Astrocyte (in vitro differentiated cells and primary cell): ENCODE measurements around the gene DLX6. TPM values are rescaled to one million over a fixed set of nuclear protein-coding genes. Genes with fewer than 3 reads are reported as not detected.

Experiments
- DNase-seq: peaks from one replicate; pipeline ENCODE4 v3.0.0-alpha.2; 2010; ENCODE audit warnings: low read depth
- FAIRE-seq: peaks from 2 replicates; lab custom pipeline; 2011; peaks lifted over from hg19 to GRCh38; lab: Jason Lieb, UNC
- H2AFZ ChIP-seq: 2 replicates; pipeline ENCODE4 v1.6.0; 2012; ENCODE audit warnings: low read depth, low read length, inconsistent platforms
- H3K27ac ChIP-seq: 2 replicates; pipeline ENCODE4 v1.5.1; 2011; ENCODE audit warnings: low read depth, low read length, inconsistent platforms
- H3K27me3 ChIP-seq: 2 replicates; pipeline ENCODE4 v1.6.0; 2011; ENCODE audit warnings: low read length, inconsistent platforms; ENCODE audit not compliant: insufficient read depth
- H3K36me3 ChIP-seq: 2 replicates; pipeline ENCODE4 v1.5.1; 2011; ENCODE audit warnings: low read length, inconsistent platforms; ENCODE audit not compliant: insufficient read depth
- H3K4me1 ChIP-seq: 2 replicates; pipeline ENCODE4 v1.5.1; 2011; ENCODE audit warnings: low read length, inconsistent platforms; ENCODE audit not compliant: insufficient read depth
- H3K4me2 ChIP-seq: 2 replicates; pipeline ENCODE4 v1.6.0; 2012; ENCODE audit warnings: low read length, inconsistent platforms
- H3K4me3 ChIP-seq: 2 replicates; pipeline ENCODE4 v1.5.1; 2011; ENCODE audit warnings: low read depth, mild to moderate bottlenecking, low read length, inconsistent platforms; ENCODE audit not compliant: insufficient read depth
- H3K79me2 ChIP-seq: 2 replicates; pipeline ENCODE4 v1.6.0; 2012; ENCODE audit warnings: mild to moderate bottlenecking, low read length, inconsistent platforms; ENCODE audit not compliant: insufficient read depth
- H3K9ac ChIP-seq: 2 replicates; pipeline ENCODE4 v1.6.0; 2012; ENCODE audit warnings: mild to moderate bottlenecking, low read length, inconsistent platforms
- H3K9me3 ChIP-seq: 2 replicates; pipeline ENCODE4 v1.5.1; 2012; ENCODE audit warnings: low read depth, mild to moderate bottlenecking, low read length, inconsistent platforms; ENCODE audit not compliant: insufficient read depth
- H4K20me1 ChIP-seq: 2 replicates; pipeline ENCODE4 v1.6.0; 2012; ENCODE audit warnings: low read length, inconsistent platforms; ENCODE audit not compliant: insufficient read depth
- H3K27ac Mint-ChIP-seq: one replicate; pipeline ENCODE4 v1.8.0; 2021; ENCODE audit warnings: mild to moderate bottlenecking, mixed read lengths; ENCODE audit not compliant: unreplicated experiment
- H3K27me3 Mint-ChIP-seq: one replicate; pipeline ENCODE4 v1.8.0; 2021; ENCODE audit warnings: low read depth, mixed read lengths; ENCODE audit not compliant: unreplicated experiment
- H3K36me3 Mint-ChIP-seq: one replicate; pipeline ENCODE4 v1.8.0; 2021; ENCODE audit warnings: low read depth, mixed read lengths; ENCODE audit not compliant: unreplicated experiment
- H3K4me1 Mint-ChIP-seq: one replicate; pipeline ENCODE4 v1.8.0; 2021; ENCODE audit warnings: low read depth, mixed read lengths; ENCODE audit not compliant: unreplicated experiment
- H3K4me3 Mint-ChIP-seq: one replicate; pipeline ENCODE4 v1.8.0; 2021; ENCODE audit warnings: mild to moderate bottlenecking, moderate library complexity, mixed read lengths; ENCODE audit not compliant: unreplicated experiment
- H3K9me3 Mint-ChIP-seq: one replicate; pipeline ENCODE4 v1.8.0; 2021; ENCODE audit warnings: mild to moderate bottlenecking, mixed read lengths; ENCODE audit not compliant: unreplicated experiment
- EZH2 ChIP-seq: IDR thresholded peaks from 2 replicates; pipeline ENCODE4 v1.6.1; 2012; ENCODE audit warnings: mild to moderate bottlenecking, low read length, inconsistent platforms; ENCODE audit not compliant: insufficient read depth
- total RNA-seq: library from RNA; stranded (reverse); gene quantifications from 2 replicates; pipeline ENCODE4 v1.2.1, GENCODE V29; 2021
- TF ChIP-seq, protein P1 (sequence below): IDR thresholded peaks from 2 replicates; pipeline ENCODE4 v1.5.1; 2011; ENCODE audit warnings: low read depth, mild to moderate bottlenecking, inconsistent platforms, low read length, moderate library complexity; ENCODE audit not compliant: insufficient read depth

The DLX6 gene
- total RNA-seq, 1 donor from 2014 or later, result 0.25 TPM

DNA sequence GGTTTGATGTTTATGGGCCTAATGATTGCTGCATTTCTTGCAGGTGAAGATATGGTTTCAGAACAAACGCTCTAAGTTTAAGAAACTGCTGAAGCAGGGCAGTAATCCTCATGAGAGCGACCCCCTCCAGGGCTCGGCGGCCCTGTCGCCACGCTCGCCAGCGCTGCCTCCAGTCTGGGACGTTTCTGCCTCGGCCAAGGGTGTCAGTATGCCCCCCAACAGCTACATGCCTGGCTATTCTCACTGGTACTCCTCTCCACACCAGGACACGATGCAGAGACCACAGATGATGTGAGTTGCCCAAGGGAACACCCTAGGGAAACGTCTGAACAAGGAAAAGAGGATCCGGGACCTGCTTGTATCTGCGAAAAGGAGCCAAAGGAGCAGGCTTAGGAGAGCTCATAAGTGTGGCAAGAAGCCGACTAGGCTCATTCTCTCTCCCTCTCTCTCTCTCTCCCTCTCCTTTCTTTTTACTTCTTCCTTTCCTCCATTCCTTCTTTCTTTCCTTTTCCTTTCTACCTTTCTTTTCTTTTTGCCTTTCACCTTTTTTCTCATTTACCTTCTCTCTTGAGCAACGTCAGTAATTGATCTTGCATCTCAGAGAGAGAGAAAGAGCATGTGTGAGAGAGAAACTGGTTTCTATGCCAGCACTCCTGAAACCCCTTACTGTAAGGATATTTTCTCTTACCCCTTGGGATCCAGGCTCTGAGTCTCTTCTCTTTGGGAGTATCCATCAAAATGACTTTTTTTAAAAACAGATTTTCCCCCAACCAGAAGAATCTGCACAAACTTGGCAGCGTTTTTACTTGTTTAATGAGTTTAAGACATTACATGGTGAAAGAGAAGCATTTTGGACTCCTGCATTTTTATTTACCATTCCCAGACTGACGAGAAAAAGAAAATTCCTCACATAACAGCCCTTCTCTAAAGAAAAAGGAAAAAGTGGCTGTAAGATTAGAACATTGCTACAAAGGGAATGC is 4.7 kb downstream of the DLX6 start:
- Histone ChIP-seq H3K27ac (no peak overlapping the region), H3K27me3 (peaks cover 86% of the 10 kb centered on the region), H3K9ac (no peak overlapping the region), H3K36me3 (no peaks in the 10 kb centered on the region), H3K4me3 (no peak overlapping the region), H3K9me3 (peaks cover 3% of the 10 kb centered on the region), H2AFZ (no peak overlapping the region), H3K4me1 (no peaks in the 10 kb centered on the region), H3K4me2 (no peak overlapping the region), H4K20me1 (no peaks in the 10 kb centered on the region), H3K79me2 (no peaks in the 10 kb centered on the region)
- no peak overlapping the region for H3K4me3 Mint-ChIP-seq
- H3K36me3 Mint-ChIP-seq, result no peaks in the 10 kb centered on the region
- no peak for TF ChIP-seq EZH2
- TF ChIP-seq, protein P1, sequence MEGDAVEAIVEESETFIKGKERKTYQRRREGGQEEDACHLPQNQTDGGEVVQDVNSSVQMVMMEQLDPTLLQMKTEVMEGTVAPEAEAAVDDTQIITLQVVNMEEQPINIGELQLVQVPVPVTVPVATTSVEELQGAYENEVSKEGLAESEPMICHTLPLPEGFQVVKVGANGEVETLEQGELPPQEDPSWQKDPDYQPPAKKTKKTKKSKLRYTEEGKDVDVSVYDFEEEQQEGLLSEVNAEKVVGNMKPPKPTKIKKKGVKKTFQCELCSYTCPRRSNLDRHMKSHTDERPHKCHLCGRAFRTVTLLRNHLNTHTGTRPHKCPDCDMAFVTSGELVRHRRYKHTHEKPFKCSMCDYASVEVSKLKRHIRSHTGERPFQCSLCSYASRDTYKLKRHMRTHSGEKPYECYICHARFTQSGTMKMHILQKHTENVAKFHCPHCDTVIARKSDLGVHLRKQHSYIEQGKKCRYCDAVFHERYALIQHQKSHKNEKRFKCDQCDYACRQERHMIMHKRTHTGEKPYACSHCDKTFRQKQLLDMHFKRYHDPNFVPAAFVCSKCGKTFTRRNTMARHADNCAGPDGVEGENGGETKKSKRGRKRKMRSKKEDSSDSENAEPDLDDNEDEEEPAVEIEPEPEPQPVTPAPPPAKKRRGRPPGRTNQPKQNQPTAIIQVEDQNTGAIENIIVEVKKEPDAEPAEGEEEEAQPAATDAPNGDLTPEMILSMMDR, result no peak
- no peak for FAIRE-seq
- no peaks in the 10 kb centered on the region for H3K4me1 Mint-ChIP-seq
- peaks cover 13% of the 10 kb centered on the region for H3K9me3 Mint-ChIP-seq
- peaks cover 89% of the 10 kb centered on the region for H3K27me3 Mint-ChIP-seq
- DNase-seq, result no peak
- no peak overlapping the region for H3K27ac Mint-ChIP-seq

DNA sequence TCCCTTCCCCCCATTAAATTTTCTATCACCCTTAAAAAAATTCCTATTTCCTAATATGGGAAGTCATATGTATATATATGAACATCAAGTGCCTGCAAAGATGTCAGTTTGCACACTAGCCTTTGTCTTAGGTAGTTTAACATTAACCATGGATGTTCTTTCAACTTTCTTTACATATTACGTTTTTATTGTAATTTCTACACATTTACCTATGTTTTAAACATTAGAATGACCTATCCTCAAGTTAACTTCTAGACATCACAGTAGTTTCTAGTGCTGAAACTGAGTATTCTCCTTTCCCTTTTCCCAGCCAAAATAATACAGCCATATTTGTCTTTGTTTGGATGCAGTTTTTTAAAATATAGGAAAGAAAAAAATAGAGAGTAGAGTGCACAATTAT is 5.8 kb downstream of the DLX6 start:
- no peak overlapping the region for H3K4me2 ChIP-seq
- H3K4me3 ChIP-seq, result no peak overlapping the region
- TF ChIP-seq, protein P1, result no peak
- no peak for TF ChIP-seq EZH2
- no peaks in the 10 kb centered on the region for H3K79me2 ChIP-seq
- FAIRE-seq (no peak), DNase-seq (no peak)
- no peaks in the 10 kb centered on the region for H3K4me1 ChIP-seq
- Mint-ChIP-seq H3K4me1 (no peaks in the 10 kb centered on the region), H3K4me3 (no peak overlapping the region), H3K27me3 (peaks cover 92% of the 10 kb centered on the region), H3K27ac (no peak overlapping the region), H3K9me3 (peaks cover 14% of the 10 kb centered on the region), H3K36me3 (no peaks in the 10 kb centered on the region)
- no peak overlapping the region for H3K9ac ChIP-seq
- no peaks in the 10 kb centered on the region for H3K36me3 ChIP-seq
- H3K27me3 ChIP-seq, result peaks cover 92% of the 10 kb centered on the region
- H4K20me1 ChIP-seq, result no peaks in the 10 kb centered on the region
- H2AFZ ChIP-seq, result no peak overlapping the region
- H3K27ac ChIP-seq, result no peak overlapping the region
- H3K9me3 ChIP-seq, result no peaks in the 10 kb centered on the region
